ENCODE data around the gene COL11A1.

Gene COL11A1

GRCh38 chr1:102897557-102897956 is 210.8 kb downstream of the COL11A1 start:
- no peak for TF ChIP-seq FOXP2 (optimal IDR thresholded peaks at IDR 0.05; ENCODE audit: borderline replicate concordance, extremely low read depth, extremely low read length, insufficient read depth)
- TF ChIP-seq POLR2AphosphoS5 (IDR thresholded peaks at IDR 0.05; ENCODE audit: low read depth, low read length), result no peak
- TF ChIP-seq SIN3A (IDR thresholded peaks at IDR 0.05; ENCODE audit: borderline replicate concordance, insufficient read depth, low read length), result no peak
- TF ChIP-seq TAF1 (IDR thresholded peaks at IDR 0.05; ENCODE audit: borderline replicate concordance, insufficient read depth, low read length), result no peak
- TF ChIP-seq, protein P1, sequence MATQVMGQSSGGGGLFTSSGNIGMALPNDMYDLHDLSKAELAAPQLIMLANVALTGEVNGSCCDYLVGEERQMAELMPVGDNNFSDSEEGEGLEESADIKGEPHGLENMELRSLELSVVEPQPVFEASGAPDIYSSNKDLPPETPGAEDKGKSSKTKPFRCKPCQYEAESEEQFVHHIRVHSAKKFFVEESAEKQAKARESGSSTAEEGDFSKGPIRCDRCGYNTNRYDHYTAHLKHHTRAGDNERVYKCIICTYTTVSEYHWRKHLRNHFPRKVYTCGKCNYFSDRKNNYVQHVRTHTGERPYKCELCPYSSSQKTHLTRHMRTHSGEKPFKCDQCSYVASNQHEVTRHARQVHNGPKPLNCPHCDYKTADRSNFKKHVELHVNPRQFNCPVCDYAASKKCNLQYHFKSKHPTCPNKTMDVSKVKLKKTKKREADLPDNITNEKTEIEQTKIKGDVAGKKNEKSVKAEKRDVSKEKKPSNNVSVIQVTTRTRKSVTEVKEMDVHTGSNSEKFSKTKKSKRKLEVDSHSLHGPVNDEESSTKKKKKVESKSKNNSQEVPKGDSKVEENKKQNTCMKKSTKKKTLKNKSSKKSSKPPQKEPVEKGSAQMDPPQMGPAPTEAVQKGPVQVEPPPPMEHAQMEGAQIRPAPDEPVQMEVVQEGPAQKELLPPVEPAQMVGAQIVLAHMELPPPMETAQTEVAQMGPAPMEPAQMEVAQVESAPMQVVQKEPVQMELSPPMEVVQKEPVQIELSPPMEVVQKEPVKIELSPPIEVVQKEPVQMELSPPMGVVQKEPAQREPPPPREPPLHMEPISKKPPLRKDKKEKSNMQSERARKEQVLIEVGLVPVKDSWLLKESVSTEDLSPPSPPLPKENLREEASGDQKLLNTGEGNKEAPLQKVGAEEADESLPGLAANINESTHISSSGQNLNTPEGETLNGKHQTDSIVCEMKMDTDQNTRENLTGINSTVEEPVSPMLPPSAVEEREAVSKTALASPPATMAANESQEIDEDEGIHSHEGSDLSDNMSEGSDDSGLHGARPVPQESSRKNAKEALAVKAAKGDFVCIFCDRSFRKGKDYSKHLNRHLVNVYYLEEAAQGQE (IDR thresholded peaks at IDR 0.05; ENCODE audit: insufficient read depth in 1 of 2, low read depth in 2 of 2, low read length in 2 of 2), result no peak

GRCh38 chr1:102896771-102897170 is 211.6 kb downstream of the COL11A1 start:
- TF ChIP-seq TAF1 (IDR thresholded peaks at IDR 0.05; ENCODE audit: borderline replicate concordance, insufficient read depth, low read length) (no peak), FOXP2 (optimal IDR thresholded peaks at IDR 0.05; ENCODE audit: borderline replicate concordance, extremely low read depth, extremely low read length, insufficient read depth) (no peak), POLR2AphosphoS5 (IDR thresholded peaks at IDR 0.05; ENCODE audit: low read depth, low read length) (no peak), SIN3A (IDR thresholded peaks at IDR 0.05; ENCODE audit: borderline replicate concordance, insufficient read depth, low read length) (no peak)
- TF ChIP-seq, protein P1 (IDR thresholded peaks at IDR 0.05; ENCODE audit: insufficient read depth in 1 of 2, low read depth in 2 of 2, low read length in 2 of 2), result no peak

DNA sequence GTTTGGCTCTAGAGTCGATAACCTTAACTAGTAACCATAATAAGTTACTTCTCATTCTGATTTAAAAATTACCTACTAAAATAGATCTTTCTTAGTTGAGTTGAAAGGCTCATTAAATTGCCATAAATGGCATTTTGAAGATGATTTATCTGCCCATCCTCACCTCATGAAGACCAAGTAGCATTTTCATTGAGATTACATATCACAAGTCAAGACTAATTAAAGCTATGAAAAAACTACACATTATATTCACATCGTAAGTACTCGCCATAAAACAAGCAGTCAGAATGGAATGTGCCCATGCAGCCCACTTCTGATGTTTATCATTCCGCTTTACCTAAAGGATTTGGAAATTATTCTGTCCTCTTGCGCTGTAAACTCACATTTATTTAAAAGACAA is 212.0 kb downstream of the COL11A1 start:
- TF ChIP-seq TAF1 (IDR thresholded peaks at IDR 0.05; ENCODE audit: borderline replicate concordance, insufficient read depth, low read length) (no peak), FOXP2 (optimal IDR thresholded peaks at IDR 0.05; ENCODE audit: borderline replicate concordance, extremely low read depth, extremely low read length, insufficient read depth) (no peak), SIN3A (IDR thresholded peaks at IDR 0.05; ENCODE audit: borderline replicate concordance, insufficient read depth, low read length) (no peak), POLR2AphosphoS5 (IDR thresholded peaks at IDR 0.05; ENCODE audit: low read depth, low read length) (no peak)
- TF ChIP-seq, protein P1 (IDR thresholded peaks at IDR 0.05; ENCODE audit: insufficient read depth in 1 of 2, low read depth in 2 of 2, low read length in 2 of 2), result no peak

DNA sequence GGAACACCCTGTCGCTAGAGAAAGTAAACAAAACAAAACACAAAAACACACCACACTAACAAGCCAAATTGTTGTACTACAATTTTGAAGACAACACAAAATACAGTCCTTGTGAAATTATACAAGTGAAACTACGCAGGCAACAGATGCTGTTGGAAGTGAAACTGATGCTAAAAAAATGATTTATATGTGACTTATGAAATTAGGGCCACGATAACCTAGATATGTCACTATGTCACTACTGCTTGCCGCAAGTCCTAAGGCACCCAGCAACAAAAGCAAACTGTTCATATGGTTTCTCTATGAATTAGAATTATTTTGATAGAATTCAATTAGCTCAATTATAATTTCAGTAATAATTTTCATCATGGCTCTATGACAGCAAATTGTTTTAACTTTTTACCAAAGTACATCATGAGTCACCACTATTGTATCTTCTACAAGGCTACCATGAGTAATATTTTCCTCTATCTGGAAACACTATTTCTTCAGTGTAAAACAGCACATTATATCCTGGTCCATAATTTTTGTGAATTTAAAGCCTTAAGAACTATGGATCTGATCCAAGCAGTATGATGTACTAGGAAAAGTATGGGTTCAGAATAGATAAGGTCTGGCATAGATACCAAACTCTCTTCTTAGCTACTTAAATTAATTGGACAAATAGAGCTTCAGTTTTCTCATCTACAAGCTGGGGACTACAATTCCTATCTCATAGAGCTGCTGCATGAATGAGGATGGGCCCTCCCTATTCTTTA is 216.3 kb downstream of the COL11A1 start:
- TF ChIP-seq TAF1 (IDR thresholded peaks at IDR 0.05; ENCODE audit: borderline replicate concordance, insufficient read depth, low read length) (no peak), FOXP2 (optimal IDR thresholded peaks at IDR 0.05; ENCODE audit: borderline replicate concordance, extremely low read depth, extremely low read length, insufficient read depth) (no peak), POLR2AphosphoS5 (IDR thresholded peaks at IDR 0.05; ENCODE audit: low read depth, low read length) (no peak), SIN3A (IDR thresholded peaks at IDR 0.05; ENCODE audit: borderline replicate concordance, insufficient read depth, low read length) (no peak)
- TF ChIP-seq, protein P1 (IDR thresholded peaks at IDR 0.05; ENCODE audit: insufficient read depth in 1 of 2, low read depth in 2 of 2, low read length in 2 of 2), result no peak
